Glutamatergic neuron (in vitro differentiated cells): ENCODE data around the gene NOVA2. TPM values are rescaled to one million over a fixed set of nuclear protein-coding genes. Genes with fewer than 3 reads are reported as not detected.

Experiments
- DNase-seq: peaks from one replicate; pipeline ENCODE4 v3.0.0; 2022
- H3K27ac Mint-ChIP-seq: one replicate; pipeline ENCODE4 v1.8.0; 2020; ENCODE audit warnings: mild to moderate bottlenecking, mixed read lengths, inconsistent platforms; ENCODE audit not compliant: unreplicated experiment
- H3K27me3 Mint-ChIP-seq: one replicate; pipeline ENCODE4 v1.8.0; 2020; ENCODE audit warnings: mild to moderate bottlenecking, moderate library complexity, mixed read lengths, inconsistent platforms; ENCODE audit not compliant: unreplicated experiment
- H3K36me3 Mint-ChIP-seq: one replicate; pipeline ENCODE4 v1.8.0; 2020; ENCODE audit warnings: mild to moderate bottlenecking, mixed read lengths, inconsistent platforms; ENCODE audit not compliant: unreplicated experiment
- H3K4me1 Mint-ChIP-seq: one replicate; pipeline ENCODE4 v1.8.0; 2020; ENCODE audit warnings: mild to moderate bottlenecking, low read depth, mixed read lengths, inconsistent platforms; ENCODE audit not compliant: unreplicated experiment
- H3K4me3 Mint-ChIP-seq: one replicate; pipeline ENCODE4 v1.8.0; 2020; ENCODE audit warnings: mild to moderate bottlenecking, mixed read lengths, inconsistent platforms; ENCODE audit not compliant: unreplicated experiment
- H3K9me3 Mint-ChIP-seq: one replicate; pipeline ENCODE4 v1.8.0; 2020; ENCODE audit warnings: mild to moderate bottlenecking, moderate library complexity, mixed read lengths, inconsistent platforms; ENCODE audit not compliant: unreplicated experiment
- CTCF ChIP-seq: fragments of 200-600 bp; sonication (generic); IDR thresholded peaks from one replicate; pipeline ENCODE4 v1.5.0; 2021; ENCODE audit not compliant: partially characterized antibody, unreplicated experiment
- total RNA-seq: library from RNA; stranded (reverse); fragmentation: NEBNext Ultra II Directional; extraction: Animal tissue kit (Norgen Biotek cat#: 25700); gene quantifications from one replicate; pipeline ENCODE4 v1.2.1, GENCODE V29; 2021; ENCODE audit not compliant: unreplicated experiment

NOVA2 gene
- total RNA-seq, 1 donor from 2014 or later = 163 TPM

DNA sequence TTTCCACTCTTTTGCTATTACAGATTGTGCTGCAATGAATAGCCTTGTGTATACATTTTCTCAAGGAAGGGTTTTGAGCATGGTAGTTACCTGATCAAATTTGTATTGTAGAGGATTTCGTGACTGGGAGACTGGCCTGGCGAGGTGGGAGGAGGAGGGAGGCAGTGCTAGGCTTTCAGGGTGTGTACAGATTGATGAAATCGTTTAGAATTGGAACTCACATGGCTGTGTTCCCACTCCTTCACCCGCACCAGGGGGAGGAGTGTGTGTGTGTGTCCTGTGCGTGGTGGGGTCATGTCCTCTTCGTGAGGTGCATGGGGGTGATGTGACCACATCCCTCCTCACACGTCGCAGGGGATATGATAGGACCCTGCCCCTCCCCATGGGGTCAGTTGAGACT is 40.9 kb upstream of the NOVA2 start:
- H3K4me3 Mint-ChIP-seq = peak overlapping the region; percentile 83
- peaks cover 19% of the 10 kb centered on the region for H3K27me3 Mint-ChIP-seq
- H3K4me1 Mint-ChIP-seq = peaks cover 11% of the 10 kb centered on the region
- TF ChIP-seq CTCF = no peak
- H3K36me3 Mint-ChIP-seq = no peaks in the 10 kb centered on the region
- H3K9me3 Mint-ChIP-seq = peaks cover 8% of the 10 kb centered on the region
- H3K27ac Mint-ChIP-seq = peak overlapping the region; percentile 62
- no peak for DNase-seq

DNA sequence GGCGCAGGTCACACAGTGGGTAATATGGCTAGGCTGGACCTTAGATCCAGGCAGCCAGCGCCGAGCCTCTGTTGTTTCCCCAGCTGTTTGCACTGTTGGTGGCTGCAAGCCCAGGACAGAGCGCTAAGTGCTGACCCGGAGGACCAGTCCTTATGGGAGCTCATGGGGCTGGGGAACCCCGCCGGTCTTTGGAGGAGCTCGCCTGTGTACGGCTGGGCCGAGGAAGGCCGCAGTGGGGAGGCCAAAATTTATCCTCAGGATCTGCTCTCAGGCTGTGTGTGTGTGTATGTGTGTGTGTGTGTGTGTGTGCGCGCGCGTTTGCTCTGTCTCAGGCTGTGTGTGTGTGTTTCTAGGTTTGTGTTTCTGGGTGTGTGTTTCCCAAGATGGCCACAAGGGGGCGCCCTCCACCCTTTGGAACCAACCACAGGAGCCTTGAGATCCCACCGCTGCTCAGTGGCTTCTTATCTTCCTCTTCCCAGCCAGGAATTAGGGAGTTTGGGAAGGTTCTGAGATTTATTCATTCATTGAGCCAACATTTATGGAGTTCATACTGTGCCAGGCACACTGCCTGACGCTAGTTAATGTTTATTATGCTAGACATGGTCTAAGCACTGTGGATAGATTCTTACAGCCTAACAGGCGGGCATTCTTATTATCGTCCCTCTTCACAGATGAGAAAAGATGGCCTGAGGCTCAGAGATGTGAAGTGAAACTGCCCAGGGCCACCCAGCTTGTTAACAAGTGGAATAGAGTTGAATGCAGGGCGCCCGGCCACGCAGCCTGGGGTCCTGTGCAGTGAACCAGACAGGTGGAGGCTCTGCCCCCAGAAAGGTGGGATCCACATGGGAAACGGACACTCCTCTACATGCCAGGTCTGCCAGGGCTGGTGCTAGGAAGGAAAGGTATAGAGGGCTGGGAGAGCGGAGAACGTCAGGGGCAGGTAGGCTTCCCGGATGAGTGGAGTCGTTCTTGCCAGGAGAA is 36.2 kb upstream of the NOVA2 start:
- no peak overlapping the region for H3K27ac Mint-ChIP-seq
- peaks cover 5% of the 10 kb centered on the region for H3K9me3 Mint-ChIP-seq
- TF ChIP-seq CTCF = peak; percentile 94
- peaks cover 9% of the 10 kb centered on the region for H3K4me1 Mint-ChIP-seq
- peaks cover 8% of the 10 kb centered on the region for H3K27me3 Mint-ChIP-seq
- peak; percentile 84 for DNase-seq
- no peaks in the 10 kb centered on the region for H3K36me3 Mint-ChIP-seq
- H3K4me3 Mint-ChIP-seq = no peak overlapping the region

DNA sequence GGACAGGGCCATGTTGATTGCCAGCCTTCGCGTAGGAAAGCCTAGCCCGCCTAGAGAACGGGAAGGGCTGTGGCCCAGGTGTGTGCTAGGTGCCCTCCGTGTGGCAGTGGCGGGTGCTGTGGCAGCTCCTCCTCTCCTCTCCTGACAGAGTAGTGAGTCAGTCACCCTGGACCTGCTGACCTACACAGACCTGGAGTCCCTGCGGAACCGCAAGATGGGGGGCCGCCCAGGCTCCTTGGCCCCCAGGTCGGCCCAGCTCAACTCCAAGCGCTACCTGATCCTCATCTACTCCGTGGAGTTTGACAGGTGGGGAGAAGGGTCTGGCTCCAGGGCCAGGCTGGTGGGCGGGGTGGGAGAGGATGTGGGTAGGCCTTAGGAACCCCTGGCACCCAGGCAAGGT is 32.7 kb upstream of the NOVA2 start:
- Mint-ChIP-seq H3K27me3 (peaks cover 4% of the 10 kb centered on the region), H3K36me3 (no peaks in the 10 kb centered on the region), H3K9me3 (peaks cover 2% of the 10 kb centered on the region), H3K4me3 (no peak overlapping the region), H3K4me1 (peaks cover 5% of the 10 kb centered on the region), H3K27ac (no peak overlapping the region)
- TF ChIP-seq CTCF = no peak
- DNase-seq = no peak

DNA sequence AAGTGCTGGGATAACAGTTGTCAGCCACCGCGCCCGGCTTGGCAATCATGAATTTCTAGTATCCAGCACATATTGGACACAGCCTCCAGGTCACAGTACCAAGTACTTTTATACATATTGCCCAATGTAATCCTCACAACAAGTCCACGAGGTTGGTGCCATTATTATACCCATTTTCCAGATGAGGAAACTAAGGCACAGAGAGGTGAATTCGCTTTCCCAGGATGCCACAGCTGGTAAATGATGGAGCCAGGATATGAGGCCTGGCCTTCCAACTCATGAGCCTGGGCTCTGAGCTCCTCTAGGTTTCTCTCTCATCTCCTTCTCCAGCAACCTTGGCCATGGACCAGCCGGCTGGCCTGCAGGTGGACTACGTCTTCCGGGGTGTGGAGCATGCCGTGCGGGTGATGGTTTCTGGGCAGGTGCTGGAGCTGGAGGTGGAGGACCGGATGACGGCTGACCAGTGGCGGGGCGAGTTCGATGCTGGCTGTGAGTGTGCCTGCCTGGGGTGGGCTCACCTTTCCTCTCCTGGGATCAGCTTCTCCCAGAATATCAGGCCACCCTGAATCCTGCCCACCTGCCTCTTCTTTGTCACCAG is 29.1 kb upstream of the NOVA2 start:
- peaks cover 5% of the 10 kb centered on the region for H3K27me3 Mint-ChIP-seq
- peaks cover 12% of the 10 kb centered on the region for H3K4me1 Mint-ChIP-seq
- no peak for TF ChIP-seq CTCF
- DNase-seq = no peak
- H3K27ac Mint-ChIP-seq = no peak overlapping the region
- H3K4me3 Mint-ChIP-seq = no peak overlapping the region
- H3K36me3 Mint-ChIP-seq = no peaks in the 10 kb centered on the region
- H3K9me3 Mint-ChIP-seq = peaks cover 7% of the 10 kb centered on the region
